HG03064 (cell line): Measurements from ENCODE around the gene TENM4.

Experiments used
- ATAC-seq: cut with Tn5 transposase; IDR thresholded peaks from one replicate; pipeline ENCODE4 v1.9.1; 2021; ENCODE audit warnings: low read depth; ENCODE audit not compliant: unreplicated experiment

TENM4 gene

DNA sequence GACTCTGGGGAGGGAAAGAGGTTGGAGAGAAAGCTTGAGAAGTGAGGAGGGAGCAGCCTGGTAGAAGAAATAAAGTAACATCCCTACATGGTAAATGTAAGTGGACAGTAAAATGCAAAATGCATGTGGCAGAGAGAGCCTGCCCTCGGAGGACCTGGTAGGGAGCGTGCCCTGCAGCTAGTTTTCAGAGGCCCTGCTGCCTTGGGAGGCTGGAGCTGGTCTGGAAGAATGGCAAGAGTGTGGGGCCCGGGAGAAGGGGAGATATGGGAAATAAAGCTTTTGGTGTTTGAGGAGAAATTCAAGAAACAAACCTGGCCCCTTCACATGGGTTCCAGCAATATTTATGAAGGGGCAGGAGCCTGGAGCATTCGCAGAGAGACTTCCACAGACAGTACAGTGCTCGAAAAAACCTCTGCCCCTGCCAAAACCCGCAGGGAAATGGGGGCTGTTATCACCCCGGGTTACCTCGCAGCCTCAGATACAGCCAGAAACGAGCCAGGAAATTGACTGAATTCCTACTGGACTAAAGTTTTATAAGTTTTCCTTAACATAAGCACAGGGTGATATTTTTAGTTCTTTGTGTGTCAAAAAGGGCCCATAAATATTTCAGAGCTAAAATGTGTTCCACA is 363.0 kb downstream of the TENM4 start:
- ATAC-seq, result no peak

DNA sequence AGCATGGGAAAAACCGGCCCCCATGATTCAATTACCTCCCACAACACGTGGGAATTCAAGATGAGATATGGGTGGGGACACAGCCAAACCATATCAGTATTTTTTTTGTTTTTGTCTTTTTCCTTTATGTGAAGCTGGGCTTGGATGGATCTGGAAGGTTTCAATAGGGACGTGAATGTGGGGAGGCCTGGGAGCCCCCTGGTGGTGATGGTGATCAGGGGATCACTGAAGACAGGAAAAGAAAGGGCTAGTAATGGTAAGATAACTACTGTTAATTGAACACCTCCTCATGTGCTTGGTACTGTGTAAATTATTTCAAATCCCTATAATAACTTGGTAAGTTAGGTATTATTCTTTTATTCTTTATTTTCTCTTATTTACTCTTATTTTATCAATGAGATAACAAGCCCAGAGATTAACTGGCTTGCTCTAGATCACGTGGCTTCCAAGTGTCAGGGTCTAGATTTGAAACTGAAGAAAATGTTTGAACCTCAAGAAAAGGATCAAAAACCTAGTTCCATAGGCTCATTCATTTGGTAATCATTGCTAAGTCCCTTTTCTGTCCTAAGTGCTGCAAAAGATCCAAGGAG is 364.2 kb downstream of the TENM4 start:
- no peak for ATAC-seq

DNA sequence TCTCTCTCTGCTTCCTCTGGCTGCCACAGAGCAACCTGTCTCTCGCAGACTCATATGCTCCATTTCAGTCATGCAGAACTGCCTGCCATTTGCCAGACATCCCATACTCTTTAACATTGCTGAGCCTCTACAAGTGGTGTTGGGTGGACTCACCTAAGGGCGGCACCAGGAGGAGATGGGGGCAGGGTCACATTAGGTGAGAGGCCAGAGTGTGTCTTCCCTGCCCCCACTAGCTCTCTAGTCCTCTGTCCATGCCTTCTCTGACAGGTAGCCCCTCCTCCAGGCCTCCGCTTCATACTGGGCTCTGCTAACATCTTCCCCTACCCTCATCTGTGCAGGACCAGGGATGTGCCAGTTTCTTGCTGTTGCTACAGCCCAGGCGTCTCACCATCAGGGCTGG is 366.3 kb downstream of the TENM4 start:
- ATAC-seq, result no peak

DNA sequence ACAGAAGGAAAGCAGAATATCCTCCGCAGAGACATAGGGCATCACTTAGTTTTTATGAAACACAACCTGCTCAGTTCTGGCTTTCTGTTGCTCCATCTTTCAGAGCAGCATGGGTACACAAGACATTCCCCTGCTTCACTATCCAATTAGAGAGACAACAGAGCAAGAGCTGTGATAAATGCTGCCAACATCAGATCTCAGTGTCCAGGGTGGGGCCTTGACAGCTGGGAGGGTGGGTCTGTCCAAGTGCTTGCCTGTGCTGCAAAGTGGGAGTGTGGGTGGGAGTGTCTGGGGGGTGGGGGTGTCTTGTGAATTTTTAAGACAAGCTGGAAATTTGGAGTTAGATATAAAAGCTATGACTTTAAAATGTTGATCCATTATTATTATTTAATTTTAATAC is 369.6 kb downstream of the TENM4 start:
- no peak for ATAC-seq

DNA sequence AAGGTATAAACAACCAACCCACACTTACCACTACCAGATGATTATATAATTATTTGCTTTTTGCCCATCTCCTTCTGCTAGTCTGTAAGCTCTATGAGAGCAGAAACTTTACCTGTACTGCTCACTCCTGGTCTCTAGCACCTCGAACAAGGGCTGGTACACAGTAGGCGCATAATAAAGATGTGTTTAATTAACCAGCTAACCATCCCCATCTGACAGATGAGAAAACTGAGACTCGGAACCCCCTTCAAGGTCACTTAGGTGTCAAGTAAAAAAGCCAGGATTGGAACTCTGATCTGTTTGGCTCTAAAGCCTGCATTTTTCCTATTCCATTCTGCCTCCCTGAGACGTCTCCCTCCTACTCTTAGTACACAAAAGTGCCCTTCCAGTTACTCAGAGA is 370.3 kb downstream of the TENM4 start:
- ATAC-seq, result no peak

DNA sequence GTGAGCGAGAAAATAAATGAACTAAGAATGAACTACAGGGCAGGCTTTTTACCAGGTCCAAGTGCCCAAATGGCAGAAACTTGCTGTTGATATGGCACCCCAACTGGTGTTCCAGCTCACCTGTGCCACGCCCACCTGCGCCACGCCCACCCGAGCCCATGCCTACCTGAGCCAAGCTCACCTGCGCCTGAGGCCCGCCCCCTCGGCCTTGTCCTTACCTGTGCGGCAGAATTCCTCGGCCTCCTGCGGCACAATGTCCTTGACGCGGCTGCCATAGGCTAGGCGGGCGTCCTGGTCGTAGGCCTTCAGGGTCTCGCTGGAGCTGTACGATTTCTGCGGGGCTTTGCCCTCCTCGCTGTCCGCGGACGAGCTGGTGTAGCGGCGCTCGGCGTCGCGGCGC is 371.3 kb downstream of the TENM4 start:
- ATAC-seq, result no peak

DNA sequence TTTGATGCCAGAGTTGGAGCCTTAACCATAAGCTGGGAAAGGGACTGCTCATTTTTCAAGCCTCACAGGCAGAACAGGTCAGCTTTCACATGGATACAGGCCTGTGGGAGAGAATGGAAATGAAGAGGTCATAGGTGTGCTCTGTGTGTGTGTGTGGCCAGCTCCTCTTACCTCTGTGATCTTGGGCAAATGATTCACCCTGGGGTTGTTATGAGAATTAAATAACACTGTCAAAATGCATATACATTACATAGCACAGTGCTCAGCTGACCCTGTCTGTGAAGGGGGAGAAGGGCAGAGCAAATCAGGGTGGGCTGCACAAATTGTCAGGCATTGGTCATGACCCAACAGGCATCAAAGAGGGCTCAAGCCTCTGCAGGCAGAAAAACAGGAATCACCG is 372.5 kb downstream of the TENM4 start:
- ATAC-seq, result no peak

DNA sequence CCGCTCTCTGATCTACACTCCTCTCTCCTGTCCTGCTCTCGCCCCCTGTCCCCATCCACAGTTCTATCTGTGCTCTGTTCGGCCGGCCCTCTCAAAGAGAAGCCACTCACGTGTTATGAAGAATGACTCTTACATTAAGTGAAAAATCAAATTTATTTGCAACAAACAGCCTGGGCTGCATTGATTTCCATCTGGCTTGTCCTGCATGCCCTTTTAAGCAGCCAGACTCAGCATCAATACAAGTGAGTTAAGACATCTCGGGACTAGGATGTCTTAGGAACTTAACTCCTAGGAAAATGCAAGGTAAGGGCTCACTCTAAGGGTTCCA is 373.5 kb downstream of the TENM4 start:
- ATAC-seq, result no peak

DNA sequence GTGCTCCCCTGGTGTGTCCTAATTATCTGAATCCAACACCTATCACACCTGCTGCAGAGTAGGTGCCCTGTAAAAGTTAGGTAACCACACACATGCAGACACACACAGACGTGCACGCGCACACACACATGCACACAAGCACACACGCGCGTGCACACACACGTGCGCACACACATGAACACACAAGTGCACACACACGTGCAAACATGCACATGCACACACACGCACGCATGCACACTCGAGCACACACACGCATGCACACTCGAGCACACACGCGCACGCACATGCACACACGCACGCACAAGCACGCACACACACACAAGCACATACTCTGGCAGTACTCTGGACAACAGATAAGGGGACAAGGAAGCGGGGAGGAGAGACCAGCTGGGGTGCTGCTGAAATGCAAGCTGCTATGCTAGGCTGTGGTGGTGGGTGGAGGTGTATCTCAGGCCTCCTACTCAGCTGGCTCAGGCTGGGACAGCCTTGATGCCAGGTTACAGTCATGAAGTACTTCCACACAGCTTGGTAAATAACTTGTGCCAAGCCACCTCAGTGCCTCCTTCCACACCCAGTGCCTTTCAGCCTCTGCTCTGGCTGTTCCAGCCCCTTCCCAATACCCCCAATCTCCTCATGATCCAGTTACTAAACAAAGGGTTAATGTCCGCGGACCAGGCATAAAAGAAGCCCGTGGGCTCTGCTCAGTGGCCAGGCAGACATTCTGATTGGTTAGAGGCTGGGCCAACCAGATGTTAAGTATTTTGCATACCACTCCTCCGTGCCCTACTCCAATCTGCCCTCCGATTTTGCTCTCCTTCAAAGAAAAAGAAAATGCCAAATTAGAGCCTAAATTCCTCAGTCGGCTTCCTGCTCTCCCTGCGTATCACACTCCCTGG is 374.1 kb downstream of the TENM4 start:
- ATAC-seq, result no peak

DNA sequence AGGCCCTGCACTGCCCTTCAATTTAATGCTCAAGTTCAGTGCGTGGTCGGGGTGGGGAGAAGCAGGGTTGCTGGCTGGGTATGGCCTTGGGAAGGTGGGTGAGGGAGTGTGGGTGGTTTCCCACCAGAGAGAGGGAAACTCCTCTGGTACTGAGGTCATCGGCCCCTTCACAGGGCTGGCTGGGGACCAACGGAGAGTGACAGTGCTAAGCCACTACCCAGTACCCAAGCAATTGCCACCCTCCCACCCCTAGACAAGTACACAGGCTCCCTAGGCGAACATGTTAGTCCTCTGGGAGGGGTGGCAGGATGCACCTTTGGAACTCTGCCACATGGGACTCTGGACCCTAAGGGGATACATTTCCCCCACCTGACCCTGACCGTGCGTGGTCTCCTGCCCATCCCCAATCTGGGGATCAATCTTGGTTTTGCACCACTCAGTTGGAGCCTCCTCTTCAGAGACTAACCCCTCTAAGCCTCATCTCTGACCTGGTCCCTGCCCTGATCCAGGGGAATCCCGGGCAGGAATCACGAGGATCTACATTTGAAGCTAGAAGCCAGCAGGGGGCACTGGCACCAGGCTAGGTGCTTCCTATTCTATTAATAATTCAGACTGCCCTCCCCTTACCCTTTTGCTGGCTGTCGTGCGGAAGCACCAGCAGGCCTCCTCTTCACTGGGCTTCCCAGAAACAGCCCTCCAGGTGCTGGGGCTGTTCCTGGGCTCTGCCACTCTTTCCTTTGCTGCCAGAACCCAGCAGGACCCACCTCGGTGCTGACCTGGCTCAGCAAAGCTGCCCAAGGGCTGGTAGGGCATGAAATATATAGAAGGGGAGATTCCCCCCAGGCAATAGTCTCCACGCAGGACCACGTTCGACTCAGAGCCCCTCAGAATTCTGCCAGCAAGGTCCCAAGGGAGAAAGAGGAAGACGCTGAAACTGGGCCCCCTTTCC is 377.7 kb downstream of the TENM4 start:
- no peak for ATAC-seq

DNA sequence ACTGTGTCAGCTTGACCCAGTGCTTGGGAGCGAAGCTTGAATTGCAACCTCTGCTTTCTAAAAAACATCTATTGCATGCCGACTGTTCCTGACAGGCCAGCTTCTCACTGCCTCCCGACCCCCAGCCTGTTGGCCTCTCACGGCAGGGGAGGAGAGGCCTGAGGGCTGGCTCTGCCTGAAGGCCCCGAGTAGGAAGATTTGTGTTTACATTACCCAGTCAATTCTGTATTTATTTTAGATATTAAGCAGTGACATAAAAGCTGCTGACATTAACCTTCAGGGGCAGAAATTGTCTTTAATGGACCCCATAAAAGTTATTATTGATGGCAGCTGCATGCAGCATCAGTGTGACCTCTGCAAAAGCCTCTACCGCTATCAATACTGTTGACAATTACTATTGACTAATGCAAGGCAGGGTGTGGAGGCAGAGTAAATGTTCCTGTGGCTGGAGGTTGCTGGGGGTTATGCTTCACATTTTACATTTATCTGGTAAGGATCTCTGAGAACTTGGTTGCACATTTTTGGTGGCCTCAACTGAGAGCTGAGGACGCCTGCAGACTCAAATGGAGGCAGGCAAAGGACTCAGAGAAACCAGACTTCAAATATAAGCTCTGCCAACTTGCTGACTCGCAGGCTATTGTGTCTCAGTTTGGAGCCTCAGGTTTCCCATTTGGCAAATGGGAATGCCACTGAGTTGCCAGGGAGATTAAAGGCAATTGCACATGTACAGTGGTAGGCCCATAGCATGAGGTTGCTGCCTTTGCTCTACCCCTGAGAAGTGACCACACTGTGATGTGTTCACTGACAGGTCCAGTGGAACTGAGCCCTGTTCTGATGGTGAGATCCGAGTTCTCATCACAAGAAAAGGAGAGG is 380.5 kb downstream of the TENM4 start:
- no peak for ATAC-seq

DNA sequence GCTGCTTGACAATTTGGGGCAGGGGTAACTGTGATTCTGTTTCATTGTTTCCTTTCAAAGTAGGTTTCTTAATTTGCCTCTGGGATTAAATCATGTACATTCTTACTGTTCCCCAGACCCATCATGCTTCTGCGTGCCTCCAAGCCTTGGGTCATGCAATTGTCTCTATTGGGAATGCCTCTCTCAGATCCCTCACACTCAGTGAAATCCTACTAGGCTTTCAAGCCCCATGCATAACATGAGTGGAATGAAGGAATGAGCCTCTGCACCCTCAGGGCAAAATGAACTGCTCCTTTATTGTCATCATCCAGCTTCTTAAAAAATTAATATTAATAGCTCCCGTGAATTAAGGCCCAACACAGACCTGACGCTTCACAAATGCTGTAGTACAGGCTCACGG is 381.7 kb downstream of the TENM4 start:
- no peak for ATAC-seq

DNA sequence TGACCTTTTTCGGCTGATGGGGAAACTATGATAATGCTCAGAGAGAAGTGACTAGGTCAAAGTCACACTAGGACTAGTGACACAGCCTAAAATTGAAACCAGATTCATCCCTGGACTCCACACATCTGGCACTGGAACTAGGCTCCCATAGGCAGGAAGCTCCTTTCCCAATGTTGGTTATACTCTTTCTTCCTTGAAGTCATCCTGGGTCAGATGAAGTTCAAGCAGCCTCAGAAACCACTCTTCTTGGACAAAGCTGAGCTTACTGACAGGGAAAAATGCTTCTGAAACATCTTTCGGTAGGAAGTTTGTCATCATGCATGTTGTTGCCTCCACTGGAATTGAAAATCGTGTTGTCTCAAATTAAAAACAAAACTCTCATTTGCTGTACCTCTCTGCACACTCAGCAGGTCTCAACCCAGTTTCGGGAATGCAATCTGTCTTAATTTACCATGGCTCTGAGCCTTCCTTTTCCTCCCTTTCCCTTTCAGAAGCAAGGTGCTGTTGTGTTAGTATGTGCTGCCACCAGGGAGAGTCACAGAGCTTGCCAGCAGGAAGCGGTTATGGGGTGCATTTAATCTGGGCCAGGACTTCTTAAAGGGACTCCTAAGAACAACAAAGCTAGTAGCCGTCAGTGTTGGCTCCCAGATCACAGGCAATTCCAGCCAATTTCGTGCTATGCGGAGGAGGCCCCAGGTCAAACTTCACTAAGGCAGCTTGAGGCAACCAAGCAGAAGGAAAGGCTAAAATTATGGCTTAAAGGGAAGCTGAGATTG is 384.8 kb downstream of the TENM4 start:
- no peak for ATAC-seq

DNA sequence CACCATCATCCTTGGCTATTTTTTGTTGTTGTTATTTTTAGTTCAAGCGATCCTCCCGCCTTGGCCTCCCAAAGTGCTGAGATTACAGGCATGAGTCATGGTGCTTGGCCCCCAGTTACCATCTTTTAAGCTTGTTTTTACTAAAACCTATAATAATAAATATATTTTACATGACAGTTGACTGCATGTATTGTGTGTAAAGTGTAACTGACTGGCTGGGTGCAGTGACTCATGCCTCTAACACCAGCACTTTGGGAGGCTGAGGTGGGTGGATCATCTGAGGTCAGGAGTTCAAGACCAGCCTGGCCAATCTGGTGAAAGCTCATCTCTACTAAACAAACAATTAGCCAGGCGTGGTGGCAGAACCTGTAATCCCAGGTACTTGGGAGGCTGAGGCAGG is 386.2 kb downstream of the TENM4 start:
- ATAC-seq, result no peak

DNA sequence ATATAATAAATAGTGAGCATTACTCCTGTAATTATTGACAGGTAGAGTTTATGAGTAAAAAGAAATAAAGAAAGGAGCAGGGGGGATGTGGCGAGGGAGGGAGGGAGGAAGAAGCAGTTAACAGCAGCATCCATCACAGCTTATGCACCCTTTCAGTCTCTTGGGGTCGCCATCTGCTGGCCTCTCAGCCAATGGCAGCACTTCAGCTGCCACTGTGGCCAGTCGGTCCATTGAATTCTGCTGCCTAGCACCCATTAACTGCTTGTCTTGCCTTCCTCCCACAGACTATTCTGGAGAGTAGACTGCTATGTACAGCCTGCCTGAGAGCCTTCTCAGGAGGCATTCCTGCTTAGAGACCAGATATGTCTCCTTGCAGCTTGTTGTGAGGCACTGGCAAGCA is 388.3 kb downstream of the TENM4 start:
- no peak for ATAC-seq

DNA sequence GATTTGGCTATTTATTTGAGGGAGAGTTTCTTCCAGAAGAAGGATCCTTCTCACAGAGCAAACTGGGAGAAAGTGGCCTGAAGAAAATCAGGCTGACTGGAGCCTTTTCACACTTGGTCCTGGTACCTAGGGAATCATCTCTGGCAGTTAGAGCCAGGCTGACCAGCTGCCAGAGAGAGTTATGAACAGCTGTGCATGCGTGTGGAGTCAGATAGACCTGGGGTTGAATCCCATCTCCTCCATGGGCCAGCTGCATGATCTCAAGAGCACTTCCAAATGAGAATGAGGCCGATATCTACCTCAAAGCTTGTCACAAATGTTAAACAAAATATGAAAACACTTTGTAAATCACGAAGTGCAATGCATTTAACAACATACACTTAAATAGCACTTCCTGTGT is 390.0 kb downstream of the TENM4 start:
- ATAC-seq, result no peak

DNA sequence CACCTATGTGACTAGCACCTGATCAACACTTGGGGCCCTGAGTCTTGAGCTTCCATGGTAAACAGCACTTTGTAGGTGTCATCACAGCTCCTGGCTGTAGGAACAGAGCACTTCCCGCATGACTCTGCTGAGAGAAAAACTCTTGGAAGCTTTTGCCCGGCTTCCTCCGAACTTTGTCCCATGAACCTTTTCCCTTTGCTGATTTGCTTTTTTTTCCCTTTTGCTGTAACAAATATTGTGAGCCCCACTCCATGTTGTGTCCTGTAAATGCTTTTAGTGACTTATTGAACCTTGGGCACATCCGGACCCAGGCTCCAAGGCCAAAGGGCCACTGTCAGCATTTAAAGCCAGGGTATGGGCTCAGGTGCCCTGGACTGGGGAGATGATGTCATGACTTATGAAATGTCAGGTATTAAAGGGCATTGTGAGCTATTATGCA is 391.1 kb downstream of the TENM4 start:
- no peak for ATAC-seq

DNA sequence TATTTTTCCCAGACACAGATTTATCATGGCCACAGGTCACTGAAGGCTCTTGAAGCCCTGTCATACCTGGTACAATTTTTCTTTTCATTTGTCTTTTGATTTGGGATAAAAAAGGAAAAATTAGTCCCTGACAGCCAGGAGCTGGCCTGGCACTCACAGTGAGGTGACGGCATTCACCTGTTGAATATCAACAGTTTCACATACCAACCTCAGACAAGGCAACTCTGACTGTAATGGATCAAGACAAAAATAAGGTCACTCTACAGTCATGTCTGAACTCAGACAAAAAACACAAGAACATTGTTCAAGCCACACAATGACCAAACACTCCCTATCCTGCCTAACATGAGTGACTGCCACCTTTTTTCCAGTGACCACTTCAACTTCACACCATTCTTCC is 392.9 kb downstream of the TENM4 start:
- ATAC-seq, result no peak

DNA sequence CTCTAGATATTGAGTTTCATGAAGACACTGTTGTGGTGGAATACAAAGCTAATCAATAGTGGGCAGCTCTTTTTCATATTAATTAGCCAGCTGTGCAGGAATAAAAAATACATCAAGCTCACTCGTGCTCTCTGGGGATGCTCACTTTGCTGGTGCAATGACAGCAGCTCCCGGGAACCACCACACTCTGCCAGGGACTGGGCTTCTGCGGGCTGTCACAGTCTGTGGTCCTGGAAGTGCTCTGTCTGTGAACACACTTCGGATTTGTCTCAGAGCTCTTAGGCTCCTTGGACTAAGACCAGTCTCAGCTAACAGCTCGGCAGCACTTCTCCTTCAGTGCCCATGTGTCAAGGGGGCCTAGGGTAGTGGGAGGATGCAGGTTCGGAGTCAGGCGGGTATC is 393.5 kb downstream of the TENM4 start:
- ATAC-seq, result no peak
